Fibroblast of villous mesenchyme (primary cell): ENCODE results near the gene KDSR. TPM values are rescaled to one million over a fixed set of nuclear protein-coding genes. Genes with fewer than 3 reads are reported as not detected.

Experiments used
- DNase-seq: peaks from one replicate; pipeline ENCODE4 v3.0.0-alpha.2; 2010; ENCODE audit warnings: low read depth
- H3K4me3 ChIP-seq: 2 replicates; pipeline ENCODE4 v1.5.1; 2011; ENCODE audit warnings: low read depth, mild to moderate bottlenecking, low read length
- total RNA-seq: library from RNA; depleted of rRNA; stranded (reverse); fragments of >200 nt; gene quantifications from 2 replicates; pipeline ENCODE4 v1.2.3, GENCODE V29; 2012
- TF ChIP-seq, protein P1 (sequence below): IDR thresholded peaks from 2 replicates; pipeline ENCODE4 v1.5.1; 2012; ENCODE audit warnings: low read depth, mild to moderate bottlenecking, low read length; ENCODE audit not compliant: insufficient read depth

The KDSR gene
- total RNA-seq, 1 donor = 26.8 TPM

DNA sequence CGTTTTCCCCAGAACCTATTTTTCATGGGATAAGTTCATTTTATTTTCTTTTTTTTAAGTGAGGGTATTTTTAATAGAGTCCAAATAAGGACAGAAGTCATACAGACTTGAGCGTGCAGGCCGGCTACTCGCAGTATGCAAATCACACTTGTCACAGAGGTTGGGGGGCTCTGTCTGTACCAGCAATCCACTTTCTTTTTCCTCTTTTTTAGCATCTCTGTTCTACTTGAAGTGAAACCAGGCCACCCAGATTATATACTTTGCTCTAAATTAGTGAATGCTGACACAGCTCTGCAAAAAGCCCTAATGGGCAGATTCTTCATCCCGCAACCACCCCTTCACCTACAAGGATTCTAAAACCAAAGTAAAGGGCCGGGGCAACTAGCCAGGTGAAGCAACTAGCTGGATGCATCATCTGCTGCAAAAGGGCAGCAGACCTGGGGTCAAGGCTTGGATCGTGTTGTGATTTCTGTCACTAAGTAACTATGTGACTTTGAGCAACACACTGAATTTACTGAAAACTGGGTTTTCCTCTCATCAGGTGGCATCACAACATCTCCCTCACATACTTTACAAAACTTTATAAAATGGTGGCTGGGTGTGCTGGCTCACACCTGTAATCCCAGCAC lies 18.4 kb downstream of the KDSR start:
- TF ChIP-seq, protein P1, sequence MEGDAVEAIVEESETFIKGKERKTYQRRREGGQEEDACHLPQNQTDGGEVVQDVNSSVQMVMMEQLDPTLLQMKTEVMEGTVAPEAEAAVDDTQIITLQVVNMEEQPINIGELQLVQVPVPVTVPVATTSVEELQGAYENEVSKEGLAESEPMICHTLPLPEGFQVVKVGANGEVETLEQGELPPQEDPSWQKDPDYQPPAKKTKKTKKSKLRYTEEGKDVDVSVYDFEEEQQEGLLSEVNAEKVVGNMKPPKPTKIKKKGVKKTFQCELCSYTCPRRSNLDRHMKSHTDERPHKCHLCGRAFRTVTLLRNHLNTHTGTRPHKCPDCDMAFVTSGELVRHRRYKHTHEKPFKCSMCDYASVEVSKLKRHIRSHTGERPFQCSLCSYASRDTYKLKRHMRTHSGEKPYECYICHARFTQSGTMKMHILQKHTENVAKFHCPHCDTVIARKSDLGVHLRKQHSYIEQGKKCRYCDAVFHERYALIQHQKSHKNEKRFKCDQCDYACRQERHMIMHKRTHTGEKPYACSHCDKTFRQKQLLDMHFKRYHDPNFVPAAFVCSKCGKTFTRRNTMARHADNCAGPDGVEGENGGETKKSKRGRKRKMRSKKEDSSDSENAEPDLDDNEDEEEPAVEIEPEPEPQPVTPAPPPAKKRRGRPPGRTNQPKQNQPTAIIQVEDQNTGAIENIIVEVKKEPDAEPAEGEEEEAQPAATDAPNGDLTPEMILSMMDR = no peak
- no peak overlapping the region for H3K4me3 ChIP-seq
- DNase-seq = no peak

DNA sequence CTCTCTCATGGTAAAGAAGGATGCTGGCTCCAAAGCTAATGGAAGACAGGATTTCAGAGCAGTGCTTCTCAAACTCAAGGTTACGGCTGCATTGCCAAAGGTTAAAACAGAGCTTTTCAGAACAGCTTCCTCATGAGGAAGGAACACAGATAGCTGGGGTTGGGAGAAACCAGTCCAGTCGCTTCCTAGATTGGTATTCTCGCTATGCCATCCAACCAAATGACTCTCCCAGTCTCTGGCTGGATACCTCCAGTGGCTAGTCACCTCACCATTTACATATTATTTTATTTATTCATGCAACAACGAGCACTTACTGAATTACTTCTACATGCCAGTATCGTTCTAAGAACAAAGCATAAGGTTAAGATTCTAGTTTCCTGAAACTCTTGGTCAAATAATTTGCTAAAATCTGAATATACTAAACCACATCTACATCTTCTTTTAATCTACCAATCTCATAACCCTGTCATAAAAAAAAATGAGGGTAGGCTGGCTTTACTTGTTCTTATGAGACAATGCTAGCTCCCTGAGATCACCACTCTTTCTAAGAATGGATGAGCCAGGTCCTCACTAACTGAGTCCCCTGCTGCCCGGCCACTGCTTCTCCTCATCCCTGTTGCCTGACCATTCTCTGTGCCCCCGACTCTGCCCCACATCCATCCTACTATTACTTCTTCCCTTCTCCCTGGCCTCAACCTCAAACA lies 20.4 kb downstream of the KDSR start:
- H3K4me3 ChIP-seq = no peak overlapping the region
- DNase-seq = no peak
- TF ChIP-seq, protein P1 = no peak

DNA sequence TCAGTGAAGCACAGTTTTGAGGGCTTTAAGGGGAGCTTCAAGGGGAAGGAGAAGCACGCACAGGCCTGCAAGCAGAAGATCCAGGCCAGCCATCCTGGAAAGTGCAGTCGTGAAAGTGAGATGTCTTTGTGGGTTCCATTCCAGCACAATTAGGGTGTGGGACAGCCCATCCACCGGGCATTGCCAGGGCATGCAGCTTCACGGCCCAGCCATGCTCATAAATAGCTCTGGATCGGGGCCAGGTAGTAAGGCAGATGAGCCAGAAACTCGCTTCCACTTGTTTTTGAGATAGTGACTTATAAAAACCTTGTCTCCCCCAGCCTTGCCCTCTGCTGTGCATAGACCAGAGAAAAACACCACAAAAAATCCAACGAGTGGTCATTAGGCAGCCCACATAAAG lies 21.0 kb downstream of the KDSR start:
- no peak overlapping the region for H3K4me3 ChIP-seq
- DNase-seq = no peak
- TF ChIP-seq, protein P1 = no peak

DNA sequence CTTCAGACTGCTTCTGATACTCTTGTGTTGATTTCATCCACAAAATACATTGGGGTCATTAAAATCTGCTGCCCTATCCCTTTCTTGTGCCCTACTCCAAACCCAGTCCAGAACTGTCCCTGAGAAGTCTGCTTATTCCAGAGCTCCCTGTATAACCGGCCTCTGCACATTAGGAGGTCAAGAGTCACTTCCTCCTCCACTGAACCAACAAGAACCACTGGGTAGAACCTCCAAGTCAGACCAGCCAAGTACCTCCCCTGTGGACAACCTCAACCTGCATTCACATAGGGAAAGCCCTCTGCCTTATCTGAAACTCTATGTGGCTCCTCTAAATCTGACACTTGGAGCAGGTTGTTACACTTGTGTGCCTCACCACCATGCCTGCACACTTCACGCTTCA lies 22.1 kb downstream of the KDSR start:
- DNase-seq = no peak
- no peak overlapping the region for H3K4me3 ChIP-seq
- TF ChIP-seq, protein P1 = no peak

DNA sequence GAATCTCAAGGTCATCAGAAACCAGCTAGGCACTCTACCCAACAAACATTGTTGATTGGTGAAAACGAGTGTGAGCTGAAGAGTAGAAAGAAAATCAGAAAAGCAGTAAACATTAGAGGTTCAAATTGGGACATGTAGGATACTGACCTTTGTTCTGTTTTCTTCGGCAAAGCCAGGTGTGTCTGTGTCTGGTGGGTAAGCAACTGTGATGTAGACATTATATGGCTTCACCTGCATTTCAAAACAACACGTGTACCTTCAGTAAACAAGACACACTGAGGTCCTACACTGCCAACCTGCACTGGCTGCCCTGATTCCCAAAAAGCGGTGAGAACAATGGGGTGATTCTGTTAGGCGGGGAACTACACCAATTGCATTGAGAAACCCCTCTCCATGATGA lies 22.7 kb downstream of the KDSR start:
- no peak for DNase-seq
- TF ChIP-seq, protein P1 = no peak
- H3K4me3 ChIP-seq = no peak overlapping the region

DNA sequence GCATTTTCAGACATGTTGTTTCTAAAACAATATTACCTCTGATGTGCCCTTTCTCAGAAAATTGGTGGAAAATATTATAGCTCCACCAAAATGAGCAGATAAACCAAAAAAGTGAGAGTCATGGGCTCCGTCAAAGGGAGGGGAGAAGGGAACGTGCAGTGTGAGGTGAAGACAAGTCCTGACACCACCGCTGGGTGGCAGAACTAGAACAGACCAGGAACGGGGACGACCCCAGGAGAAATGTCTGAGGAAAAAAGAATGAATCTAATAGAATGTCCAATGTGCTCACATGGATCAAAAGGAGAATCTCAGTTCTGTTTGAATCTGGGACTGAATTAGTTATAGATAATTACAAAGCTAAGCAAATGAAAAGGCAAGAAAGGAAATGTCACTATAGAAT lies 24.8 kb downstream of the KDSR start:
- DNase-seq = peak; percentile 40
- TF ChIP-seq, protein P1 = peak; percentile 59
- H3K4me3 ChIP-seq = no peak overlapping the region
